Activated B cell treated with CpG ODN at 0.5 μM for 24 hours (primary cell): ENCODE results near the gene KRTAP4-6. TPM values are rescaled to one million over a fixed set of nuclear protein-coding genes. Genes with fewer than 3 reads are reported as not detected.
"Not testable (repeated sequence)": the region's sequence is repeated elsewhere in the genome, so short reads cannot be mapped to it uniquely, and the experiment has no call there.

Source experiments
- ATAC-seq: fragments of 200-7000 bp; cut with Tn5 transposase; one replicate; pipeline ENCODE4 v1.10.0; 2021; ENCODE audit warnings: low read depth, mild to moderate bottlenecking, moderate library complexity
- CTCF ChIA-PET: fragments of 350-600 bp; sonication (Branson Sonifier 250); formaldehyde crosslinking; loops from one replicate; lab custom pipeline; 2021; ENCODE audit warnings: antibody characterized with exemption; lab: Charles Lee
- POLR2A ChIA-PET: fragments of 350-600 bp; sonication (Branson Sonifier 250); formaldehyde crosslinking; loops from one replicate; lab custom pipeline; 2021; ENCODE audit warnings: antibody characterized with exemption; lab: Charles Lee
- DNase-seq: peaks from one replicate; pipeline ENCODE4 v3.0.0; 2022
- H3K27ac Mint-ChIP-seq: one replicate; pipeline ENCODE4 v1.8.0; 2020; ENCODE audit warnings: mixed read lengths
- H3K27me3 Mint-ChIP-seq: one replicate; pipeline ENCODE4 v1.8.0; 2021; ENCODE audit warnings: mixed read lengths
- H3K36me3 Mint-ChIP-seq: one replicate; pipeline ENCODE4 v1.8.0; 2021; ENCODE audit warnings: low read depth, mixed read lengths
- H3K4me1 Mint-ChIP-seq: one replicate; pipeline ENCODE4 v1.8.0; 2021; ENCODE audit warnings: mixed read lengths
- H3K4me3 Mint-ChIP-seq: one replicate; pipeline ENCODE4 v1.8.0; 2020; ENCODE audit warnings: mild to moderate bottlenecking, mixed read lengths
- H3K9me3 Mint-ChIP-seq: one replicate; pipeline ENCODE4 v1.8.0; 2020; ENCODE audit warnings: mixed read lengths
- CTCF ChIP-seq: fragments of 200-600 bp; IDR thresholded peaks from one replicate; pipeline ENCODE4 v1.8.0; 2022; ENCODE audit warnings: antibody characterized with exemption, mild to moderate bottlenecking
- intact Hi-C: fragments of 100-400 bp; cut with micrococcal nuclease; formaldehyde crosslinking; loops from one replicate; pipeline ENCODE4 v1.15.1; 2024
- total RNA-seq: library from RNA; stranded (reverse); gene quantifications from 2 replicates; pipeline ENCODE4 v1.2.3, GENCODE V29; 2022

Gene KRTAP4-6
- total RNA-seq, 1 donor from 2014 or later: not detected

- ChIA-PET CTCF (no interaction called here), POLR2A (no interaction called here)
- Mint-ChIP-seq H3K36me3 (peaks cover 4% of the 10 kb centered on the region), H3K4me3 (no peak overlapping the region), H3K27me3 (peaks cover 1% of the 10 kb centered on the region), H3K27ac (no peak overlapping the region), H3K4me1 (no peaks in the 10 kb centered on the region), H3K9me3 (peaks cover 13% of the 10 kb centered on the region)
- intact Hi-C loops: no loop called here
- no peak for ATAC-seq
- TF ChIP-seq CTCF: no peak
- DNase-seq: no peak
Measured at GRCh38 chr17:41147531-41148204, 7.3 kb upstream of the KRTAP4-6 start.

GRCh38 chr17:41145261-41145660 lies 4.9 kb upstream of the KRTAP4-6 start:
- ATAC-seq (no peak), DNase-seq (no peak)
- no peak overlapping the region for H3K27ac Mint-ChIP-seq
- peaks cover 24% of the 10 kb centered on the region for H3K9me3 Mint-ChIP-seq
- H3K27me3 Mint-ChIP-seq: peaks cover 3% of the 10 kb centered on the region
- intact Hi-C loops: no loop called here
- H3K4me1 Mint-ChIP-seq: no peaks in the 10 kb centered on the region
- ChIA-PET POLR2A (no interaction called here), CTCF (no interaction called here)
- TF ChIP-seq CTCF: no peak
- peaks cover 4% of the 10 kb centered on the region for H3K36me3 Mint-ChIP-seq
- no peak overlapping the region for H3K4me3 Mint-ChIP-seq

DNA sequence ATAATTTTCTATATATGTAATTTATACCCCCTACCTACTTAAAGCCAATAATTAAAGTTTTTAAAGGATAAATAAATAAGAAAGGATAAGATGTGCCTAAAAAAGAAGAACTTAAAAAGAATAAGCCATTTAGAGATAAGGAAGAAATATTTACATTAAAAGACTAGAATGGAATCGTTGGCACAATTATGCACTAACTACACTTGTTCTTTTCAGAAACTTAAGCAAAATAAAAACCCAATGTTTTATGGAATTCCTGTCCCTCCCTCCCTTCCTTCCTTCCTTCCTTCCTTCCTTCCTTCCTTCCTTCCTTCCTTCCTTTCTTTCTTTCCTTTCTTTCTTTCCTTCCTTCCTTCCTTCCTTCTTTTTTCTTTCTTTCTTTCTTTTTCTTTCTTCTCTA lies 4.5 kb upstream of the KRTAP4-6 start:
- intact Hi-C loops: no loop called here
- DNase-seq (no peak), ATAC-seq (no peak)
- no peak overlapping the region for H3K4me3 Mint-ChIP-seq
- no peak for TF ChIP-seq CTCF
- CTCF ChIA-PET: no interaction called here
- H3K9me3 Mint-ChIP-seq: peaks cover 24% of the 10 kb centered on the region
- POLR2A ChIA-PET: no interaction called here
- peaks cover 4% of the 10 kb centered on the region for H3K36me3 Mint-ChIP-seq
- H3K4me1 Mint-ChIP-seq: no peaks in the 10 kb centered on the region
- peaks cover 3% of the 10 kb centered on the region for H3K27me3 Mint-ChIP-seq
- no peak overlapping the region for H3K27ac Mint-ChIP-seq

DNA sequence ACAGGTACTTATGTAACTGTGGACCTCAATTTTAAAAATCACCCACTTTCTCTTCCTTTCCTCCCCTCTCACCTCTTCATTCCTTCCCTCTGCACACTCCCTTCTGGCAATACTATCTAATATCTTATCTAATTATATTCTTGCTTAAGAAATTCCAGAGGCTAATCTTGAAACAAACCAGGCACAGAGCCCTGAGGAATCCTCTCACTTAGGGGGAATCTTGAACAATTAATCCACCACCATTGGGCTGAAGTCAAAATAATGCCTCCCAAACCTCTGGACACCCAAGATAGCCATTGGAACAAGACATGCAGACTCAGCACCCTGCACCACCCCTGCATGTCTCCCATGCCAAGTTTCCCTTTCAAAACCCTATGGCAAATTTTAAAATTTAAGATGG lies 1.0 kb upstream of the KRTAP4-6 start:
- intact Hi-C loops: no loop called here
- peaks cover 36% of the 10 kb centered on the region for H3K9me3 Mint-ChIP-seq
- peaks cover 7% of the 10 kb centered on the region for H3K36me3 Mint-ChIP-seq
- no peak overlapping the region for H3K27ac Mint-ChIP-seq
- DNase-seq (no peak), ATAC-seq (no peak)
- peaks cover 12% of the 10 kb centered on the region for H3K27me3 Mint-ChIP-seq
- H3K4me1 Mint-ChIP-seq: no peaks in the 10 kb centered on the region
- CTCF ChIA-PET: no interaction called here
- TF ChIP-seq CTCF: no peak
- POLR2A ChIA-PET: no interaction called here
- no peak overlapping the region for H3K4me3 Mint-ChIP-seq

GRCh38 chr17:41139865-41140264 lies 479 bp downstream of the KRTAP4-6 start:
- ATAC-seq, CTCF ChIA-PET, DNase-seq, H3K4me1 Mint-ChIP-seq, H3K4me3 Mint-ChIP-seq, H3K27ac Mint-ChIP-seq, H3K36me3 Mint-ChIP-seq, intact Hi-C loops, POLR2A ChIA-PET: not testable (repeated sequence)
- Mint-ChIP-seq H3K27me3 (peaks cover 12% of the 10 kb centered on the region), H3K9me3 (peaks cover 36% of the 10 kb centered on the region)
